AG04450 (cell line): ENCODE results near the gene CTTN. TPM values are rescaled to one million over a fixed set of nuclear protein-coding genes. Genes with fewer than 3 reads are reported as not detected.

Experiments used
- CTCF ChIA-PET: fragments of 300-600, 350-600 bp; formaldehyde crosslinking; extraction: SDS; loops from one replicate; lab custom pipeline; 2022; ENCODE audit warnings: antibody characterized with exemption, inconsistent platforms; lab: Charles Lee
- POLR2A ChIA-PET: fragments of 350-600 bp; formaldehyde crosslinking; extraction: SDS; loops from one replicate; lab custom pipeline; 2021; ENCODE audit warnings: antibody characterized with exemption, inconsistent platforms; lab: Yijun Ruan, JAX
- DNase-seq: peaks from one replicate; pipeline ENCODE4 v3.0.0-alpha.2; 2011; ENCODE audit warnings: low read depth, low spot score
- H3K27ac ChIP-seq: one replicate; pipeline ENCODE4 v1.5.1; 2012; ENCODE audit warnings: low read depth, low read length, control low read depth
- H3K27me3 ChIP-seq: one replicate; pipeline ENCODE4 v1.6.0; 2012; ENCODE audit warnings: low read length; ENCODE audit not compliant: control insufficient read depth, insufficient read depth
- H3K4me3 ChIP-seq: 2 replicates; pipeline ENCODE4 v1.5.1; 2011; ENCODE audit warnings: mild to moderate bottlenecking, low read depth, low read length, control low read depth
- H3K9me3 ChIP-seq: 2 replicates; pipeline ENCODE4 v1.5.1; 2012; ENCODE audit warnings: low read length; ENCODE audit not compliant: control insufficient read depth, insufficient read depth
- polyA plus RNA-seq: library from polyadenylated mRNA; depleted of rRNA; stranded (reverse); fragments of >200 nt; gene quantifications from 2 replicates; pipeline ENCODE4 v1.2.3, GENCODE V29; 2011
- TF ChIP-seq, protein P1 (sequence below): IDR thresholded peaks from 2 replicates; pipeline ENCODE4 v1.5.1; 2011; ENCODE audit warnings: low read depth, low read length, control low read depth, inconsistent platforms

The CTTN gene
- polyA plus RNA-seq, 1 experiment = 180 TPM

DNA sequence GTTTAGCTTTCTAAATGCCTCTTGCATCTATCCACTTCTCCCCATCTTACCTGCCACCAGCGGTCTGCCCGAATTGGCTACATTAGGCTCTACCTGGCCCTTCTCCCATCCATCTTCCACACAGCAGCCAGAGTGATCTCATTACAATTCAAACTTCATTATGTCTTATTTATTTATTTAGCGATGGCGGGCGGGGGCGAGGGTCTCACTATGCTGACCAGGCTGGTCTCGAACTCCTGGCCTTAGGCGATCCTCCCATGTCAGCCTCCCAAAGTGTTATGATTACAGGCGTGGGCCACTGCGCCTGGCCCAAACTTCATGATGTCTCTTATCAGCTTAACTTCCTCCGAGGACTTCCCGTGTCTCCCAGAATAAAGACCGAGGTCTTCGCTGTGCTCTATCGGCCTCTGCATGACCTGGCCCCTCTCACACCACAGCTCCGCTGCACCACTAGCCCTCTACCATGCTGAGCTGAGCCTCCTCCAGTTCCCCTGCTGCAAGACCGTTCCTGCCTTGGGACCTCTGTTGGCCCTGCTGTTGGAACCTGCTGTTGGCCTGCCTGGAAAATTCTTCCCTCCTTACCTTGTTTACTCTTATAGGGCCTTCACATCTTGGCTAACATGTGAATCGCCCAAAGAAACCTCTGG is 870 bp upstream of the CTTN start:
- Histone ChIP-seq H3K4me3 (peak overlapping the region; percentile 87), H3K9me3 (no peaks in the 10 kb centered on the region), H3K27ac (peak overlapping the region; percentile 75), H3K27me3 (no peaks in the 10 kb centered on the region)
- ChIA-PET POLR2A (interaction anchor here (0.7 to 3.8 kb wide), 7 partner anchors 15 to 194 kb away, joined by 3 to 17 read pairs (median 3); partner anchors contain the start of gene FADD), CTCF (interaction anchor here (0.6 kb wide), 1 partner anchor 166 kb away, joined by 3 read pairs; no protein-coding TSS in a partner anchor)
- TF ChIP-seq, protein P1, sequence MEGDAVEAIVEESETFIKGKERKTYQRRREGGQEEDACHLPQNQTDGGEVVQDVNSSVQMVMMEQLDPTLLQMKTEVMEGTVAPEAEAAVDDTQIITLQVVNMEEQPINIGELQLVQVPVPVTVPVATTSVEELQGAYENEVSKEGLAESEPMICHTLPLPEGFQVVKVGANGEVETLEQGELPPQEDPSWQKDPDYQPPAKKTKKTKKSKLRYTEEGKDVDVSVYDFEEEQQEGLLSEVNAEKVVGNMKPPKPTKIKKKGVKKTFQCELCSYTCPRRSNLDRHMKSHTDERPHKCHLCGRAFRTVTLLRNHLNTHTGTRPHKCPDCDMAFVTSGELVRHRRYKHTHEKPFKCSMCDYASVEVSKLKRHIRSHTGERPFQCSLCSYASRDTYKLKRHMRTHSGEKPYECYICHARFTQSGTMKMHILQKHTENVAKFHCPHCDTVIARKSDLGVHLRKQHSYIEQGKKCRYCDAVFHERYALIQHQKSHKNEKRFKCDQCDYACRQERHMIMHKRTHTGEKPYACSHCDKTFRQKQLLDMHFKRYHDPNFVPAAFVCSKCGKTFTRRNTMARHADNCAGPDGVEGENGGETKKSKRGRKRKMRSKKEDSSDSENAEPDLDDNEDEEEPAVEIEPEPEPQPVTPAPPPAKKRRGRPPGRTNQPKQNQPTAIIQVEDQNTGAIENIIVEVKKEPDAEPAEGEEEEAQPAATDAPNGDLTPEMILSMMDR = no peak
- DNase-seq = no peak

- ChIA-PET POLR2A (interaction anchor here (0.6 to 3.8 kb wide), 7 partner anchors 17 to 101 kb away, joined by 3 to 17 read pairs (median 4); no protein-coding TSS in a partner anchor), CTCF (interaction anchor here (0.5 to 0.6 kb wide), 2 partner anchors 249 to 1047 kb away, joined by 4 to 6 read pairs; no protein-coding TSS in a partner anchor)
- Histone ChIP-seq H3K27ac (peak overlapping the region; percentile 84), H3K4me3 (peak overlapping the region; percentile 87), H3K9me3 (no peaks in the 10 kb centered on the region), H3K27me3 (no peaks in the 10 kb centered on the region)
- TF ChIP-seq, protein P1 = no peak
- no peak for DNase-seq
Measured at GRCh38 chr11:70398834-70399680, 728 bp downstream of the CTTN start.

- peak; percentile 86 for DNase-seq
Measured at GRCh38 chr11:70399681-70400112, 1.4 kb downstream of the CTTN start.

DNA sequence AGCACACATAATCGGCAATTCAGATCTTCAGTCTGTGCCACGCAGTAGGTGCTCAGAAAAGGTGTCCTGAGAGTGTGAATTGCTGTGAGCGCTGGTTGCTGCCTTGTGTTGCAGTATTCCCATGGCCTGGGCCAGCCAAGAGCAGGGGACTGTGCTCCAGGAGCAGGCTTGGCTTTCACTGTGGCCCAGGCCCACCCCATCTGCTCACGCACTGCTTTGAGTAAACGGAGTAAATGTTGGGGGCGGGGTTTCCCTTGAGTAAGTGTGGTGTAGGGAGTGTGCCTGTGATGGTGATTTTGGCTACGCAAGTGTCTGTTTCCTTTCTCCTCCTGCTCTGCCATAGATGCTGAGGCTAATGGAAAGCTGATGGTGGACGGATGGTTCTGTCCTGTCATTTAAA is 2.3 kb downstream of the CTTN start:
- DNase-seq = no peak
- Histone ChIP-seq H3K27me3 (no peaks in the 10 kb centered on the region), H3K9me3 (no peaks in the 10 kb centered on the region), H3K4me3 (peak overlapping the region; percentile 87), H3K27ac (peak overlapping the region; percentile 84)
- POLR2A ChIA-PET = no interaction called here
- CTCF ChIA-PET = no interaction called here
- TF ChIP-seq, protein P1 = no peak

More at GRCh38 chr11:70399681-70400112, 1.4 kb downstream of the CTTN start:
- H3K27me3 ChIP-seq = no peaks in the 10 kb centered on the region
- peak overlapping the region; percentile 87 for H3K4me3 ChIP-seq
- H3K9me3 ChIP-seq = no peaks in the 10 kb centered on the region
- H3K27ac ChIP-seq = peak overlapping the region; percentile 84
- ChIA-PET CTCF (interaction anchor here (0.6 kb wide), 1 partner anchor 38 kb away, joined by 3 read pairs; no protein-coding TSS in a partner anchor), POLR2A (interaction anchor here (1.1 to 3.8 kb wide), 3 partner anchors 16 to 33 kb away, joined by 3 to 17 read pairs (median 4); no protein-coding TSS in a partner anchor)
- TF ChIP-seq, protein P1 = no peak
